Fibroblast of mammary gland (primary cell): ENCODE results near the gene GALNT2.

Experiments
- DNase-seq: peaks from one replicate; pipeline ENCODE4 v3.0.0-alpha.2; 2010; ENCODE audit warnings: low read depth
- H3K4me3 ChIP-seq: 2 replicates; pipeline ENCODE4 v1.5.1; 2011; ENCODE audit warnings: low read depth, mild to moderate bottlenecking, low read length, moderate library complexity; ENCODE audit not compliant: control insufficient read depth
- TF ChIP-seq, protein P1 (sequence below): conservative IDR thresholded peaks from 2 replicates; pipeline ENCODE4 v1.5.1; 2011; ENCODE audit warnings: low read depth, low read length, inconsistent platforms; ENCODE audit not compliant: control insufficient read depth, insufficient read depth

GALNT2 gene

DNA sequence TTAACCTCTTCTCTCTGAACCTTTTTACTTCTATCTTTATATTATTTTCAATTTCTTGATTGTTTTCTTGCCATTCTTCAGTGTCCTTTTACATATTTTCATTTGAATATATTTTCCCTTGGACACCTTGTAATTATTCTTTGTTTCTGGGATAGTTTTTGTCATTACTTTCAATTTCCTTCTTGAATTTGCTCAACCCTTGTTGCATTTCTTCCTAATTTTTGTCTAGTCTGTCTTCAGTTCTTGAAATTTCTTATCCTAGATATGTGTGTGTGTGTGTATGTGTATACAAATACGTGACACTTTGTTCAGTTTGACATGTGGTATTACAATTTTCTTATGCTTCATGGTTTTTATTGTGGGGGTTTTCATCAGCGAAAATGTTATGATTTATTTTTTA is 1.9 kb upstream of the GALNT2 start:
- TF ChIP-seq, protein P1, sequence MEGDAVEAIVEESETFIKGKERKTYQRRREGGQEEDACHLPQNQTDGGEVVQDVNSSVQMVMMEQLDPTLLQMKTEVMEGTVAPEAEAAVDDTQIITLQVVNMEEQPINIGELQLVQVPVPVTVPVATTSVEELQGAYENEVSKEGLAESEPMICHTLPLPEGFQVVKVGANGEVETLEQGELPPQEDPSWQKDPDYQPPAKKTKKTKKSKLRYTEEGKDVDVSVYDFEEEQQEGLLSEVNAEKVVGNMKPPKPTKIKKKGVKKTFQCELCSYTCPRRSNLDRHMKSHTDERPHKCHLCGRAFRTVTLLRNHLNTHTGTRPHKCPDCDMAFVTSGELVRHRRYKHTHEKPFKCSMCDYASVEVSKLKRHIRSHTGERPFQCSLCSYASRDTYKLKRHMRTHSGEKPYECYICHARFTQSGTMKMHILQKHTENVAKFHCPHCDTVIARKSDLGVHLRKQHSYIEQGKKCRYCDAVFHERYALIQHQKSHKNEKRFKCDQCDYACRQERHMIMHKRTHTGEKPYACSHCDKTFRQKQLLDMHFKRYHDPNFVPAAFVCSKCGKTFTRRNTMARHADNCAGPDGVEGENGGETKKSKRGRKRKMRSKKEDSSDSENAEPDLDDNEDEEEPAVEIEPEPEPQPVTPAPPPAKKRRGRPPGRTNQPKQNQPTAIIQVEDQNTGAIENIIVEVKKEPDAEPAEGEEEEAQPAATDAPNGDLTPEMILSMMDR: no peak
- no peak for DNase-seq
- H3K4me3 ChIP-seq: no peak overlapping the region

DNA sequence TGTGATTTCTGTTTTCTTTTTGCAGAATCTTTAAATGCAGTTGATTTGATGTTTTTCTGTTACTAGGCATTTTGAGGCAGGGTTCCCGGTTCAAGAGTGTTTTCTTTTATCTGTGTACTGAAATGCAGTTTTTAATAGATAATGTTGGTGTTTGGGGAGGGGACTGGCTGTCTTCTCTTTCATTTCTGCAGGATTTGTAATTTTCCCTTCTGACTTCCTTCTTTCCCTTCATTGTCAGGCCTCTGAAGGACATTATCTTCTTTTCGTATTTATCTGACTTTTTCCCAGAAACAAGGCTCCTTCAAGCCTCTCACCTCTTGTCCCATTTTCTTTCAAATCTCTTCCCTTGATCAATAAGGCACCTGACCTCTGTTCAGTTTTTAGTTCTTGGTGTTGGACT is 1.5 kb upstream of the GALNT2 start:
- no peak for DNase-seq
- TF ChIP-seq, protein P1: no peak
- no peak overlapping the region for H3K4me3 ChIP-seq

DNA sequence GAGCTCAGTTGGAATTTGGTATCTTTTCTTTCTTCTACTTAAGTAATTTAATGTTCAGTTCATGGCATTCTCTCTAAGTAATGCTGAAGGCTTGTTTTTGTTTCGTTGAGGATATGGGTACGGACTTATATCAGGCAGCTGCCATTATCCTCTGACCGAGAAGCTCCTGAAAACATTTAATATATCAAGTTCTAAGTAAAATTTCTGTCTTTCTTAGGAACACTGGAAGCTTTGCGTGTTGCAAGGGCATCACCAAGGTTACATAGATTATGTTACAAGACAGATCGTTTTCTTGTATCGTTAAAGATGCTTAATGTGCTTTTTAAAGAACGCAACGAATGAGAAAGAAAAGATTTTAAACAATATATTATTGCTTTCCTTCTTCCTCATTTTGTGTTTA is 1.0 kb upstream of the GALNT2 start:
- DNase-seq: no peak
- peak overlapping the region; percentile 65 for H3K4me3 ChIP-seq
- TF ChIP-seq, protein P1: no peak

DNA sequence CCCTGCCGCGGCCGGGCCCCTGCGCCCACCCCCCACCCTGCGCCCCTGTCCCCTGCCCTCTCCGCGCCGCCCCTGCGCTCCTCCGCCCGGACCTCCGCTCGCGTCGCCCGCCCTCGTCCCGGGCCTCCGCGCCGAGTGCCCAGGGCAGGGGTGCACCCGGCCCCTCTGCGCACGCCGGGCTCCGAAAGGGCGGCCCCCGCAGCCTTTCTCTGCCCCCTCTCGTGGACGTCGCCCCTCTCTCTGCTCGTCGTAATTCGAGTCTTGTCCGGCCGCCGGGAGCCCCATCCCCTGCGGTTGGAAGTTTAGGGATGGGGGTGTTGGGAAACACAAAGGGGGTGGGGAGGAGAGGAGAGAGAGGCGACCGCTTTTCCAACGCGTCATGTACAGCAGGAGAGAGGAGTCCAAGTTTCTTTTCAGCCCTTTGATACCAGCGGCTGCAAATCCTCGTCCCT is 407 bp downstream of the GALNT2 start:
- TF ChIP-seq, protein P1: no peak
- peak overlapping the region; percentile 86 for H3K4me3 ChIP-seq
- peak; percentile 57 for DNase-seq

DNA sequence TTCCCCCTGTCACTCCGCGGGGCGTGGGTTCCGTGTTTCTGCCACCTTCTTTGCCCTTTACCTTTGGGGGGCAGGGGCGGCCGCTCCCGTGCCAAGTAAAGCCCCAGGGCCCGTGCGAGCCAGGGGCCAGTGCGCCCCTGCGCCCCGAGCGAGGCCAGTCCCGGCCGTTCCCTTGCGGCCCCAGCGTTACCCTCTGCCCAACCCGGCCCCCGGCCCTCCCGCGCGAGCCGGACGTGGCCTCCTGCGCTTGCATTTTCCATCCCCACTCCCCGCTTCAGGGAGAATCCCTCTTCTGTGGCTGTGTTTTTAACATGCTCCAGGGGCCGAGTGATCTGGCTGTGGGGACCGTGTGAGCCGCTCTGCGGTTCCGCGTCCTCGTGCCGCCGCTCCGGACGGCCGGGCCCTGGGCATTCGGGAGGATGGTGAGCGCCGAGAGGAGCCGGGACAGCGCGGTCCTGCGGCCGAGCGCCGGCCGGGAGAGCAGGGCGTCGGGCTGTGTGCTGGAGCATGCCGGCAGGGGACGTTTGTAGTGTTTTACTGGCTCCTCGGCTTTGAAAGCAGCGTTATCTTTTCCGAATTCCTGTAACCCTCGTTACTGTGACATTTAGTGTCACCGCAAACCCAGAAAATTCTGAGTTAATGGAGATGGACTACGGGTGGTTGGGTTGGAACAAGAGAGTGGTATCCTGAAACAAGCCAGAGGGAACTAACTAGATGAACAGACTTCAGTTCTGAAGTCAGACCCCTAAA is 1.0 kb downstream of the GALNT2 start:
- H3K4me3 ChIP-seq: peak overlapping the region; percentile 86
- no peak for DNase-seq
- TF ChIP-seq, protein P1: peak; percentile 6

DNA sequence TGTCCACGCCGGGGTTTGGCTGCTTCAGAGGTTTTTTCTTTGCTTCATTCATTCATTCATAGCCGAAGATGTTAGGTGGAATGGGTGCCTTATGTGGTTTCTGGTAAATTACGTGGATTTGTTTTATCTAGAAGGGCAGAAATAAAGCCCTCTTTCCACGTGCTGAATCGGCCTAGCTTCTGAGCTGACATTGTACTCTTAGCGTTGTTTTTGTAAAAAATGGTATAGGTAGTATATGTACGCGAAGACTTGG is 1.5 kb downstream of the GALNT2 start:
- DNase-seq: no peak
- H3K4me3 ChIP-seq: peak overlapping the region; percentile 86
- TF ChIP-seq, protein P1: no peak
